NCI-H1694 (cell line): ENCODE measurements around the gene CD40.
A peak's percentile ranks its signal among the peaks of the same experiment; 100 is the strongest.
"Not testable (repeated sequence)": the region's sequence is repeated elsewhere in the genome, so short reads cannot be mapped to it uniquely, and the experiment has no call there.

Experiments used
- DNase-seq: peaks from one replicate; lab custom pipeline; 2025; lab: John Stamatoyannopoulos, UW

Gene CD40

DNA sequence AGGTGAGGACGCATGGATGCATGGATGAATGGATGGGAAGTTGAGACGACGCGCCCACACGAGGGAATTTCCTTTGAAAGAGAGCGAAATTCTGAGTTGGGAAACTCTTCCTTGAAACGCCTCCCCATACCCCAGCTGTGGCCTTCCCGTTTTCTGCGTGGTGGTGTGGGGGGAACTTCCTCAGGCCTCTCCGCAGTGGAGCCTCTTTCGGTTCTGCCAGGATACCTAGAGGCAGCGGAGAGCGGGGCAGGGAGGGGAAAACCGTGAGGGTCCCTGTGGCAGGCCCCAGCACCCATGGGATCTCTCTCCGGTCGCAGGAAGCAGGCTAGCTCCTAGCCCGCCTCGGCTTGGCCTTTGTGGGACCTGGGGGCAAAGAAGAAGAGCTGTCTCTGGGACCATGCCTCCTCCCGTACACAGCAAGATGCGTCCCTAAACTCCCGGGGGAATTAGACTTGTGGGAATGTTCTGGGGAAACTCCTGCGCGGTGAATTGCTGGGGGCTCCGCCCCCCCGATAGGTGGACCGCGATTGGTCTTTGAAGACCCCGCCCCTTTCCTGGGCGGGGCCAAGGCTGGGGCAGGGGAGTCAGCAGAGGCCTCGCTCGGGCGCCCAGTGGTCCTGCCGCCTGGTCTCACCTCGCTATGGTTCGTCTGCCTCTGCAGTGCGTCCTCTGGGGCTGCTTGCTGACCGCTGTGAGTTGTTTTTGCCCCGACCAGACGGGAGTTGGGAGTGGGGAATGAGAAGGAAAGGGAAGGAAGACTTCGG is at the start of gene CD40:
TSS of gene CD40 (plus strand) at position 611 of the 764 bp plus-strand sequence. CDS start at position 641, 30 bp downstream.
- DNase-seq = no peak

DNA sequence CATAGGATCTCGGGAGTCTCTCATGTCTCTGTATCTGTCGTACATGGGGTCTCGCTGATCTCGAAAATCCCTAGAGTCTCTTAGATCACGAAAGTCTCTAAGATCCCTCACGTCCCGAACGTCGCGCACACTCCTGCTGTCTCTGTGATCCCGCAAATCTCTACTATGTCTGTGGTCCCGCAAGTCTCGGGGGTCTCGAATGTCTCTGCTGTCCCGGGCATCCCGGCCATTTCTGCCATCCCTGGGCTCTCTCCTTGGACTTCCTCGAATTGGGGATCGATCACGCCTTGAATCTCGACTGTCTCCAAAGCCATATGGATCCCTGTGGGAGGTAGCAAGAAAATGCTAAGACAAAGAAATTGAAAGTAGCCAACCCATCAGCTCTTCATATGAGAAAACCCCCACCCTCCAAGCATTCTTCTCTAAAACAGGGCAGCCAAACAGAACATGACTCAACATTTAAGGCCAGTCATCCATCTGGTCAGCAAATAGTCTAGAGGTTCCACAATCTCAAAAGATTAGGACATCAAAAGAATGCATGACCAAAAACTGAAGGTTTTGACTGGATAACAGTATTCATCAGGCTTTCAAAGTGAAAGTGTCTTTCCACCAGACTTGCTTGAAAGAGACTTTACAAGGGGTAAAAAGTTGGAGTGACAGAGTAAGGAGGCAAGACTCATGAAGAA is 47.8 kb upstream of the CD40 start:
- no peak for DNase-seq

DNA sequence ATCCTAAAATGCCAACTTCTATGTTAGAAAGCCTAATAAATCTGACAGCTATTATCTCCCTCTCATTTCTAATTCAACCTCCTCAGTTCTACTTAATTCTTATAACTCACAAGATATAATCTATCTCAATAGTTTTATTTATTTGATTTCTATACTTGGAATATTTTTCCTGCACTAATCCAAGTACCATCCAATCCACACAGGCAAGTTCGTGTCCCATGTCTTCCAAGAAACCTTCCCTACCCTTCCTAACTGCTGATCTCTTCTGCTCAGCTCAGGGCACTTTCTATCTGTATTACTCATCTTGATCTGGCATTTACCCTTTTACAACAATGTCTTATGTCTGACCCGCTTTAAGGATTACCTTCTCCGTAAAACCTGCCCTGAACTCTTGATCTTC is 46.5 kb upstream of the CD40 start:
- DNase-seq = no peak

DNA sequence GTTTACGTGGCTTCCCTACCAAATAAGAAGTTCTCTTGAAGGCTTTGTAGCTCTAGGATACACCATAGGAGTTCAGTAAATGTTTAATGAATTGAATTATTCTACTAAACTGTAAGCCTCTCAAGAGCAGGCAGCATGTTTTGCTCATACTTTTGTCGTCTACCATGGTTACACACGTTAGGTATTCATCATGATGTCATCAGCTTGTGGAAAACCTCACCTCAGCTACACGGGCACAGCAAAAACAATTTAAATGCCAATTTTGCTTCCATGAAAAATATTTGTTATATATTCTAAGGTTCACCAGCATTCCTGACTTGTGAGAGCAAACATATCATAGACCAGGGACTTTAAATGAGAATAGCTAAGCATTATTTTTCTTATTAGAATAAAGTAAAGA is 45.1 kb upstream of the CD40 start:
- no peak for DNase-seq

DNA sequence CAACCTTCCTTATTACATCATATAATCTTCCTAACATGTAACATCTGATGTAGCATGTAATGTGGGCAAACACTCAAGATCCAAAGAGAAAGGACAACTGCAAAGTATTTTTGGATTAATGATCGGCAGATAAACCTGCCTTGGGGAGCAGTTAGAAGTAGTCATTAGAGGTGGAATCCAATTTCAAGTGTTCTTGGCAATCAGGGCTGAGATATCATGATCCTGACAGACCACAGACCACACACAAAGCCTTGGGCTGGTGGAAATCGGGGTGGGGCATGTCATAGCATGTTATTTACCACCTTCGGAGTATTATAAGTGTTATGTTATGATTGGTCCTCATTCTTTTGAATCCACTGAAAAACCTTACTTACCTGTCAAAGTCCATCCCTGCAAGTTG is 44.7 kb upstream of the CD40 start:
- DNase-seq = no peak

DNA sequence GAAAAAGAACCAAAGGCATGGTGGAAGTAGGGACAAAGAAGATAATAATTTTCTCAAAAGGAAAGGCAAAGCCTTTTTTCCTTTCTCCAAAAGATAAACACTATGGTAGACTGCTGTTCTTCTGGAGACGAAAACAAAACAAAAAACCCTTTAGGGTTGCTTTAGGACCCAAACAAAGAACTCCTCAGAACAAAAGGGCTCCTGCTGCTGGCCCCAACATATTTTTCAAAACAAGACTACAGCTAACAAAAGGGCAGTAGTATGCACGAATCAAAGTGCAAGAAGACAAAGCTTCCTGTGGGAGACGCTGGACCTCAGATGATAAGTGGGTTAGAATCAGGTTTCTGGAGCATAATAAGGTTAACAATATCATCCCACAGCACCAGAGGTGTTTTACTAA is 44.1 kb upstream of the CD40 start:
- DNase-seq = no peak

DNA sequence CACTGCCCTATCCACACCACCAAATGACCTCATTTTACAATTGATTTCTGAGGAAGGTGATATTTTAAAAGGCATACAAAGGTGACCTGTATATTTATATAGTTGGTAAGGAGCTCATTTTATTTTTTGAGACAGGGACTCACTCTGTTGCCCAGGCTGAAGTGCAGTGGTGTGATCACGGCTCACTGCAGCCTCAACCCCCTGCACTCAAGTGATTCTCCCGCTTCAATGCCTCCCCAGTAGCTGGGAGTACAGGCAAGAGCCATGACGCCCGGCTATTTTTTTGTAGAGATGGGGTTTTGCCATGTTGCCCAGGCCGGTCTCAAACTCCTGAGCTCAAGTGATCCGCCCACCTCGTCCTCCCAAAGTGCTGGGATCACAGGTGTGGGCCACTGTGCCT is 41.3 kb upstream of the CD40 start:
- no peak for DNase-seq

DNA sequence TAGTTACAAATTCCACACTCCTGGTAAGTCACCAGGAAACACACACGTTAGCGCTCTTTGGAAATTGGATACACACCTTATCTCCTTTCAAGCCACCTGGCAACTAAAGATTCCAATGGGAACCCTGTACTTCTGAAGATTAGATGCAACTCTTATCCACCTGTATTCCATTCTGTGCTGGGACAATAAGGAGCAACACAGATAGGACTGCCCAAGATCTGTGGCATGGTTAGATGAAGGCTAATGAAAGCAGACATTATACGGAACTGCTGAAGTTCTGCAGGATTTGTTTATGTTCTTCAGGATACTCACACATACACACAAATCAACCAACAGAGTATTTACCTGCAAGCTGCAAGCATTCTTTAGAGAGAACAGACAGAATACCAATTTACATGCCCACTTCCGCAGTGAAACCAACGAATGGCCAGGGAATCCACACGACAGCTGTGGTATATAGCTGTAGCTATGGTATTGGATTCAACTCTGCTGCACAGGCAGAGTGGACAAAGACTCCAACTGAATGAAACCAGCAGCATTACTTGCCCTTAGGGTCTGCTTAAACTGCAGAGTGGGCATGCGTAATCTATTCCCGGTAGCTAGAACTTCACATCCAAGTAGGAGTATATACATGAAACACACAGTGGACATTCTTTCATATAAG is 40.3 kb upstream of the CD40 start:
- DNase-seq = no peak

DNA sequence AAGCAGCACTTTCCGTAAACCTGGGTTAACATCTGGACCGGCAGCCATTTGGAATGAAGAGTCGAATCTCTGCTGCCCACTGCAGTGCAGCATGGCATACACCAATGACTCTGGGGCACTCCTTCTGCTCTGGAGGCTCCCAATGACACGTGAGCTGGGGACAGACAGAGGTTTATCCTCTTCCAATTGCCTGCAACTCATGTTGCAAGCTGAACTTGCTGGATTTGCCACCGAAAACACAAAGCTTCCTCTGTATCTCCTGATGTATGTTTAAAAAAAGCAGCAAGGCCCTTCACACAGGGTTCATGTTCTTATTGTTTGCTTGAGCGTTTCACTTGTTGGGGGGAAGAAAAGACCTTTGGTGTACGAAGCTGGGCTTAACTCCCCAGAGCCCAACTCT is 39.2 kb upstream of the CD40 start:
- DNase-seq = no peak

DNA sequence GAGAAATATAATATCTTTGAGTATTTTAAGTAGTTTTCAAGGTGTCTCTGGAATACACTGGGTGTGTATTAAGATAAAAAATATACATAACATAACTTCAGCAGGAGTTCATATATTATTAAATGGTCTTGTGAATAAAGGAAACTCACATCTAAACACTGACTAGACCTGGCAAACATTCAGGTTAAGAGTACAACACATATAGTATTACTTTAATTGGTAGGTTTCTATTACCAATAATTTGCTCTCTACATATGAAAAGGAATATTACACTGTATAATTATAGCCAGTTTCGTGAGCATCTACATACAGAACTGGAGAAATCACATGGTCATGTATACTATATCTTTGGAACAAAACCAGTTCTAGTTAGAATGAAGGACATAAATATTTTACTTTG is 37.0 kb upstream of the CD40 start:
- DNase-seq = no peak

DNA sequence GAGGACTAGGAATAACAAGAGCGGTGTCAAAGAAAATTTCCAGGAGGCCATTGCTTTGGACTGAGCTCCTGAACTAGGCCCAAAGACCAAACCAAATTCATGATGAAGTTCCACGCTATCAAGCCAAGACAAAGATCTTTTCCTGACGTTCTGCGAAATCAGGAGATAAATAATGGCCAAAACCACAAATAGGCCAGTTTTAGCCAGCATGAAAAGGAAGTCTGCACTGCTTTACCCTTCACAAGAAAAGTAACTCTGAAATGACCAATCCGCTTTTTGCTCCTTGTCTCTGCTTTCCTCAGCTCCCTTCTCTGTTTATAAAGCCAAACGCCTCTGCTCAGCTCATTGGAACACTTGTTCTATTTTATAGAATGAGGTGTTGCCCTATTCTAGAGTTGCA is 35.0 kb upstream of the CD40 start:
- DNase-seq = no peak

DNA sequence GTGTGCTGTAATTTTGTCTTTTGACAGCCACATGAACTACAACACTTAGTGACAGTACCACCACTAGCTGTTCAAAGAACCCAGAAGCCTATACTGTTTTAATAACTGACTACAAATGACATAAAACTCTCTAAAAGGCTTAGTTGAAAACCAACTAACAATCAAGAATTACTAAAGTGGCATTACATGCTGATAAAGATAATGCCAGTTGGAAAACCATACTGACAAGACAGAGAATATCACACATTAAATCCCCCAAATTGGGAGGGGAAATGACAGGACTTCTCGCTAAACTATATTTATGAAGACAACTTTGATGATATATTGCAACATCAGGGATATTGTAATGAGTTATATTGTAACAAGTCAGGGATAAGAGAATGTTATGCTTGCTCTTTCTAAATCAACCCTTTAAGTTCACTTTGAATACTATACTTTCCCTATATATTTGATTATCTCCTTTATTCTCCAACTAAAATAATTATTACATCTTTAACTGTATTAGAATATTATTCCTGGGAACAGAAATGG is 34.5 kb upstream of the CD40 start:
- DNase-seq = no peak

DNA sequence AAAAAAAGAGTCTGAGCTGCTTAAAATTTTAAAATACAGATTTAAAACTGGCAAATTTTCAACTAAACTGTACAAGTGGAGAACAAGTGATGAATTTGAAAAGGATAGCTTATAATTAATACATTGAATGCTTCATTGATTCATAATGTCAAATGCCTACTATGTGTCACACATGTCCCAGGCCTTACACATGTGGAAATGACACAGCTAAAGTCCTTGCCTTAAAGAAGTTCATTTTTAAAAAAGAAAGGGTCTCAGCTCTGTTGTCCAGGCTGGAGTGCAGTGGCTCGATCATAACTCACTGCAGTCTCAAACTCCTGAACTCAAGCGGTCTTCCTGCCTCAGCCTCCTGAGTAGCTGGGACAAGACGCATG is 33.3 kb upstream of the CD40 start:
- DNase-seq = no peak

DNA sequence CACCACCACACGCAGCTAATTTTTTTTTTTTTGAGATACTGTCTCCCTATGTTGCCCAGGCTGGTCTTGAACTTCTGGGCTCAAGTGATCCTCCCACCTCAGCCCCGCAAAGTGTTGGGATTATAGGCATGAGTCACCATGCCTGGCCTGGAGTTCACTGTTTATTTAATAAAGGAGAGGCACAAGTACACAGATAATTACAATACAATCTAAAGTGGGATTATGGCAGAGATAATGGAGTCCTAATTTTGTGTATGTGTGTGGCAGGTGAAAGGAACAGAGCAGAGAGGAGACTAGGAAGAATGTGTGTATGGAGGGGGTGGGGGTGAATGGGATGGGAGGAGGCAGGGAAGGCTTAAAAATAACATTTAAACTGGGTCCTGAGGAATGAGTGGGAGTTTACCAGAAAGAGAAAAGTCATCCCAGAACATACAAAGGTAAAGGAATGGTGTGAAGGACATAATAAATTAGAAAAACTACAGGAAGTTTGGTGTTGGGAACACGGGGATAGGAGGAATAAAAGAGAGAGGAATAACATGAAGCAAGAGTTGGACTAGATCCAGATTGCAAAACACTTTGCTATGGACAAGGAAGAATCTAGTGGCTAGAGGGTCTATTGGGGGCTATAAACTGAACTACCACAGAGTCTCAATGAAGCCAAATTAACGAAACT is 32.8 kb upstream of the CD40 start:
- no peak for DNase-seq

DNA sequence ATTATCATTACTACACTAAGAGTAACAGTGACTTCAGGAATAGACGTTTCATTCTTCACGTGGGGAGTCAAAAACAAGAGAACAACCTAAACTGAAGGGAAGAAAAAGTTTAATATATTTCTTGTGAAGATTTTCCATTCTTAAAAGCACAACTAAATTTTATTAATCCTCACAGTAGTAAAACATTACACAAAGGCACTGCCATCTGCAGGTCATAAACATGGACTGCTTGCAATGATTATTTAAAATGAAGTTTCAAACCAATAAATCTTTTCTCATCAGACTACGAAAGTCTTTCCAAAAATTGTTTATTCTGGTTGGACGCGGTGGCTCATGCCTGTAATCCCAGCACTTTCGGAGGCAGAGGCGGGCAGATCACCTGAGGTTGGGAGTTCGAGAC is 31.0 kb upstream of the CD40 start:
- DNase-seq = peak; percentile 6

DNA sequence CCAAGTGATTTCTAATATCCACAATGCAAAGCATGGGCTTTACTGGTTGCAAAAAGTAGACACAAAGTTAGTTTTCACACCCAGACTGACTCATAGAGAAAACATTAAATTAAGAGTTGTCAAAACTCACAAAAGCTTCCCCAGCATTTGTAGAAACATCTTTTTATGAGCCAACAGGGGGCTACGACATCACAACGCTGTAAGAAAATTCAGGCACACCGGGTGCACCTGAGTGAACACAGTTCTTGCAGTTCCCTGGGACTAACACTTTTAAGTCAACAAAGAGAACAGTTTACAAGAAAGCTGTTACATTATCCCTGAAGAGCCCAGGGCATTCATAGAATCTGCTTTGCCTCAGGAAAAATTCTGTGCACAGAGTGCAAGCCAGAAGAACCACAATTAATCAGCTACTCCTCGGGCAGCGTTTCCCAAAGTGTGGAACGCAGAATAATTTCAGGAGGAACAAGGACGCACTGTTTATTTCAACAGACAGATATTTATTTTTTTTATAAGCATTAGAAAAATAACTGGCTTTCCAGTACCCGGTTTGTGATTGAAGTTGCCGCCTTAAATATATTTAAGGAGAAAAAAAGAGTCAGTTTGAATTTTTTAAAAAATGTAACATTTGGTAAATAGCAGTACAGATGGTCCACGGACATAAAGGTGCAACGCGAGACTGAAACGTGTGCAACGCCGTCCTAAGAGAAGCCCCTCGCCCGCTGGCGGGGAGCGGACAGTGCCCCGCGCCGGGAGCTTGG is 29.5 kb upstream of the CD40 start:
- no peak for DNase-seq

DNA sequence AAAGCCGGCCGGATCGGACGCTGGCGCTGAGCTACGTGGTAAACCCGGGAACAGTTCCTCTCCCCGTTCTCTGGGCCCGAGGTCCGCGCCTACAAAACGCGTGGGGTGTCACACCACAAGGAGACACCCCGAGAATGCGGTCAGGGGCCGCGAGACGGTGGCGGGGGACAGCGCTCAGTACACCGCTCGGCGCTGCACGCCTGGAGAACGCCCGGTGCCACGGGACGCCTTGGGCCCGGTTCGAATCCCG is 29.0 kb upstream of the CD40 start:
- DNase-seq = no peak

DNA sequence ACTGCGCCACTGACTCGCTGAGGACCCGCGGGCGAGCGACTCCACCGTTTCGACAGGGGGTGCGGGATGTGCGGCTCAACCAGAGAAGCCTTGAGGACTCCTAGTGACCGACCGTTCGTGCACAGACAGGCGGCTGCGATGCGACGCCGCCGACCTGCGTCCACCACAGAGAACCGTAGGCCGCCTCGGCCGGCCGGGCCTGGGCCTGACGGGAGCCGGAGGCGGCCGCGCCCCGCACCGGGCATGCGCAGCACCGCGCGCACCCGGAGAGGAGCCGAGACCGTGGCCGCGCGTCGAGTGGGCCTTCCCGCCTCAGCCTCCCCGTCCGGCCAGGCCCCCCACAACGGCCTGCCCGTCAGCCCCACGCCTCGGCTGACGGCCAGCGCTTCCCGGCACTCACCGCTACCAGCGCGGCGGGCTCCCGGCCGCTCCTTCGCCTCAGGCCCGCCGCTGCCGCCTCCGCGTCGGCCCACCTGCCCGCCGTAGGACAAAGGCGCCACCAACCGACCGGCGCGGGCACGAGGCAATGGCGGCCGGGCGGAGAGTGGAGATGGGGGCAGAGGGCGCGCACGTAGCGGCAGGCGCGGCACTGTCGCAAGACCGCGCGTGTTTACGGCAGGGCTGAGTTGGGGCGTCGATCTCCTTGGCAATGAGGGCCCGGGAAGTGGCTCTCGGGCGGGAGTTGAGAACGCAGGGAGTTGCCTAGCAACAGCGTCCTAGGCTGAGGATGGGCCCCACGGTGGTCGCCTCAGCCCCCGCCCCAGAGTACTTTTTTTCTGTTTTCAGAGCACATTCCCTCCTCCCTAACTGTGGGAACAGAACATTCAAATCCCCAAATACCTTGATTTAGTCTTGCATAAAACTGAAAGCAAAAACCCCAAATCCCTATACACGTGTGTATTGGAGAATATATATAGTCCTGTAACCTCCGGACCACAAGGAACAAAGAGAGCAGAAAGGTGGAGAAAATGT is 28.4 kb upstream of the CD40 start, which contains the start of gene NCOA5:
TSS of gene NCOA5 (minus strand) at position 546 of the 972 bp plus-strand sequence. CDS start 10,538 bp downstream, outside the sequence.
- DNase-seq = peak; percentile 81

DNA sequence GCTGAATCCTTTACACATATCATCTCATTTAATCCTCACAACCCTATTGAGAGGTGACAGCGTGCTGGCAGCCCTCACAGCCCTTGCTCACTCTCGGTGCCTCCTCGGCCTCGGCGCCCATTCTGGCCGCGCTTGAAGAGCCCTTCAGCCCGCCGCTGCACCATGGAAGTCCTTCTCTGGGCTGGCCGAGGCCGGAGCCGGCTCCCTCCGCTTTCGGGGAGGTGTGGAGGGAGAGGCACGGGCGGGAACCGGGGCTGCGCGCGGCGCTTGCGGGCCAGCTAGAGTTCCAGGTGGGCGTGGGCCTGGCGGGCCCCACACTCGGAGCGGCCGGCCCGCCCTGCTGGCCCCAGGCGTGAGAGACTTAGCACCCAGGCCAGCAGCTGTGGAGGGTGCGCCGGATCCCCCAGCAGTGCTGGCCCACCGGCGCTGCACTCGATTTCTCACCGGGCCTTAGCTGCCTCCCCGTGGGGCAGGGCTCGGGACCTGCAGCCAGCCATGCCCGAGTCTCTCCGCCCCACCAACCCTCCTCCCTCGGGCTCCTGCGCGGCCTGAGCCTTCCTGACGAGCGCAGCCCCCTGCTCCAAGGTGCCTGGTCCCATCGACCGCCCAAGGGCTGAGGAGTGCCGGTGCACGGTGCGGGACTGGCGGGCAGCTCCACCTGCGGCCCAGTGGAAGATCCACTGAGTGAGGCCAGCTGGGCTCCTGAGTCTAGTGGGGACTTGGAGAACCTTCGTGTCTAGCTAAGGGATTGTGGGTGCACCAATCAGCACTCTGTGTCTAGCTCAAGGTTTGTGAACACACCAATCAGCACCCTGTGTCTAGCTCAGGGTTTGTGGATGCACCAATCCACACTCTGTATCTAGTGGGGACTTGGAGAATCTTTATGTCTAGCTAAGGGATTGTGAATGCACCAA is 26.2 kb upstream of the CD40 start:
- DNase-seq = not testable (repeated sequence)

DNA sequence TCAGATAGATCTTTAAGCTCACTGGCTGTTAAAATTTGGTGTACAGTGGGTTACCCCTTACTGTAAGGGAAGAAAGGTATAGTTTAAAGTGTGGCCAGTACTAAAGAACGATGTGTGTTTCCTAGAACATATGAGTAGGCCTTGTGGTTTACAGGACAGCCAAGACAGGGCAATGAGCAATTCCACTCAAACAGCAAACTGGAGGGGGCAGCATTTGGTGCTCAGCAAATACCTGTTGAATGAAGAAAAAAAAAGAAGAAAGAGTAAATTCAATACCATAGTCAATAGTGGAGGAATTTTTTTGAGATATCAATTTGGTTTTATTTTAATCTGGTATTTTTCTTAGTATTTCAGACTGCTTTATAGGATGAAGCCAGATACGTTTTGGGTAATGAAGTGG is 24.6 kb upstream of the CD40 start:
- no peak for DNase-seq
